Vagina (tissue), 2 donors: ENCODE results near the gene MUC12.

Source experiments
- POLR2A ChIP-seq, 2 donors: fragments of 450-650 bp; IDR thresholded peaks; one replicate each; pipeline ENCODE4 v1.6.1; 2017; ENCODE audit warnings: antibody characterized with exemption in 2 of 2, mild to moderate bottlenecking in 2 of 2, moderate library complexity in 2 of 2
- TF ChIP-seq, protein P1 (sequence below), 3 experiments: fragments of 450-650 bp in 2 of 3; fragments of 200-600 bp in 1 of 3; sonication (generic) in 1 of 3; IDR thresholded peaks; one replicate each; pipeline ENCODE4 v1.5.1; 2017 to 2019; ENCODE audit warnings: antibody characterized with exemption in 3 of 3, mild to moderate bottlenecking in 2 of 3, moderate library complexity in 2 of 3

GRCh38 chr7:100968031-100968430 is 1.3 kb upstream of the MUC12 start:
- TF ChIP-seq POLR2A (IDR thresholded peaks at IDR 0.05), result no peak
- TF ChIP-seq, protein P1, sequence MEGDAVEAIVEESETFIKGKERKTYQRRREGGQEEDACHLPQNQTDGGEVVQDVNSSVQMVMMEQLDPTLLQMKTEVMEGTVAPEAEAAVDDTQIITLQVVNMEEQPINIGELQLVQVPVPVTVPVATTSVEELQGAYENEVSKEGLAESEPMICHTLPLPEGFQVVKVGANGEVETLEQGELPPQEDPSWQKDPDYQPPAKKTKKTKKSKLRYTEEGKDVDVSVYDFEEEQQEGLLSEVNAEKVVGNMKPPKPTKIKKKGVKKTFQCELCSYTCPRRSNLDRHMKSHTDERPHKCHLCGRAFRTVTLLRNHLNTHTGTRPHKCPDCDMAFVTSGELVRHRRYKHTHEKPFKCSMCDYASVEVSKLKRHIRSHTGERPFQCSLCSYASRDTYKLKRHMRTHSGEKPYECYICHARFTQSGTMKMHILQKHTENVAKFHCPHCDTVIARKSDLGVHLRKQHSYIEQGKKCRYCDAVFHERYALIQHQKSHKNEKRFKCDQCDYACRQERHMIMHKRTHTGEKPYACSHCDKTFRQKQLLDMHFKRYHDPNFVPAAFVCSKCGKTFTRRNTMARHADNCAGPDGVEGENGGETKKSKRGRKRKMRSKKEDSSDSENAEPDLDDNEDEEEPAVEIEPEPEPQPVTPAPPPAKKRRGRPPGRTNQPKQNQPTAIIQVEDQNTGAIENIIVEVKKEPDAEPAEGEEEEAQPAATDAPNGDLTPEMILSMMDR (IDR thresholded peaks at IDR 0.05), result no peak
